Motor neuron (in vitro differentiated cells): Measurements from ENCODE around the gene CYP11A1. TPM values are rescaled to one million over a fixed set of nuclear protein-coding genes. Genes with fewer than 3 reads are reported as not detected.

Experiments used
- ATAC-seq, 8 experiments: fragments of 200-7000 bp; cut with Tn5 transposase; replicated peaks in 6 of 8; 2 replicates each; pipeline ENCODE4 v1.8.0; 2021; ENCODE audit warnings: mild to moderate bottlenecking in 8 of 8, moderate library complexity in 8 of 8
- H3K27ac ChIP-seq, 2 donors: fragments of 250-450 bp; sonication (Bioruptor Pico); 2 replicates each; pipeline ENCODE4 v1.9.0; 2021; ENCODE audit warnings: antibody characterized with exemption in 2 of 2, mild to moderate bottlenecking in 2 of 2, moderate library complexity in 1 of 2
- H3K4me1 ChIP-seq, 2 donors: fragments of 250-450 bp; sonication (Bioruptor Pico); replicated peaks in 1 of 2; 2 replicates each; pipeline ENCODE4 v1.6.1; 2021; ENCODE audit warnings: antibody characterized with exemption in 2 of 2, mild to moderate bottlenecking in 2 of 2, moderate library complexity in 1 of 2
- H3K4me3 ChIP-seq, 5 donors: fragments of 250-450 bp; sonication (Bioruptor Pico); 2 replicates each; pipeline ENCODE4 v1.9.0; 2021; ENCODE audit warnings: antibody characterized with exemption in 5 of 5, mild to moderate bottlenecking in 5 of 5, moderate library complexity in 4 of 5
- WGBS, 10 experiments: fragments of 450-650 bp; shearing (Covaris generic); methylation state at CpG; one replicate each; pipeline ENCODE4 v1.0.0; 2022; 5-methylcytosine and 5-hydroxymethylcytosine counted together
- in situ Hi-C, 9 experiments: fragments of 400-800 bp; cut with MboI; loops; one replicate each; pipeline ENCODE4 v1.15.0; 2021; ENCODE audit warnings: low sequenced_read_pairs in 9 of 9, low pct_unique_long_range_greater_than_20kb in 2 of 9; ENCODE audit not compliant: unreplicated experiment in 9 of 9
- total RNA-seq, 8 experiments: library from RNA; unstranded; fragments of 300-600 nt; gene quantifications; 2 replicates each; pipeline versions ENCODE4 v1.2.3 to v1.2.4, GENCODE V29; 2022

CYP11A1 gene
- total RNA-seq, 8 experiments from 2014 or later: 0.46 to 3.1 (median 2.3) TPM; not detected in 3

DNA sequence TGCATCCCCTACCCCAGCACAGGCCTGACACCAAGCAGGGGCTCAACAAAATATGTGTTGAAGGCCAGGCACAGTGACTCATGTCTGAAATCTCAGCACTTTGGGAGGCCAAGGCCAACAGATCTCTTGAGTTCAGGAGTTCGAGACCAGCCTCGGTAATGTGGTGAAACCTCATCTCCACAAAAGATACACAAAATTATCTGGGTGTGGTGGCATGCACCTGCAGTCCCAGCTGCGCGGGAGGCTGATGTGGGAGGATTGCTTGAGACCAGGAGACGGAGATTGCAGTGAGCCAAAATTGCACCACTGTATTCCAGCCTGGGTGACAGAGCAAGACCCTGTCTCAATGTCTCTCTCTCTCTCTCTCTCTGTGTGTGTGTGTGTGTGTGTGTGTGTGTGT is 30.7 kb upstream of the CYP11A1 start:
- no peak for ATAC-seq
- WGBS, 10 experiments: 40 to 100% (median 100%) methylated on average over 1 to 4 of the region's 5 CpGs; no CpG with 5 or more reads in 3 of the 10 experiments
- in situ Hi-C loops: loop anchor here in 4 of 9 experiments (25.0 kb wide), 2 partner anchors 364 to 539 kb away; partner anchors contain the start of gene COX5A (in 1 of the 4)
- Histone ChIP-seq H3K4me1 (no peaks in the 10 kb centered on the region), H3K4me3 (no peak overlapping the region), H3K27ac (no peak overlapping the region)

DNA sequence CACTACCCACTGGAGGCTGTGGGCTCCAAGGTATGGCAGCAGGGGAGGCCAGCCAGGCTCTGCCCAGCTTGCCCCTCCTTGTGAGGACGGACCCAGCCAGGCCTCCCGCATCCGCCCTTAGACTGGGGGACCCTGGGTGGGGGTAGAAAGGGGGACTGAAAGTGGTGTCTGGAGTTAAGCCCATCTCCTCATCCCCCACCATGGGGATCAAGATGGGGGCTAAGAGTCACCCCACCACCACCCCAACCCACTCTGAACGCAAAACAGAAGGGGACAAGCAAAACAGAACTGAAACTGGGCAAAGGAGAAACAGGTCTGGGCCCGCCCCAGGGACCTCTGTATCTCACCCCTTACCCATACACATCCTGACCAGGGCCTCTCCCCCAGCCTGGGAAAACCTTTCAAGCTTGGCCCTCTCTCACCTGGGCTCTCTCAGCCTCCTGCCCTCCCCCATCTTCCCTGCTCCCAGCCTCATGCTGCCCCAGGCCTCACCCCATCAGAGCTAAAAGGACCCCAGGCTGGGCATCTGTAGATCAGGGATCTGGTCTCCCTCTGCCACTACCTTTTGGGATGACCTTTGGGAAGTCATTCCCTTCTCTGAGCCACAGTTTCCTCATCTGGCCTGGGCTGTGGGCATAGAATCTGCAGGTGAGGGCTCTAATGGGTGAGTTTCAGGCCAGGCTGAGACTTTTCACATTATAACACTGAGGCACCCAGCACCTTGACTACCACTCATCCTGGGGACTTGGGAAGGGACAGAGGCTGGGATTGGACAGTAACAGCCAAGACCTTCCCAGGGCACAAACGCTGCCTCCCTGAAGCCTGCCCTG is 30.0 kb upstream of the CYP11A1 start:
- ATAC-seq: no peak

DNA sequence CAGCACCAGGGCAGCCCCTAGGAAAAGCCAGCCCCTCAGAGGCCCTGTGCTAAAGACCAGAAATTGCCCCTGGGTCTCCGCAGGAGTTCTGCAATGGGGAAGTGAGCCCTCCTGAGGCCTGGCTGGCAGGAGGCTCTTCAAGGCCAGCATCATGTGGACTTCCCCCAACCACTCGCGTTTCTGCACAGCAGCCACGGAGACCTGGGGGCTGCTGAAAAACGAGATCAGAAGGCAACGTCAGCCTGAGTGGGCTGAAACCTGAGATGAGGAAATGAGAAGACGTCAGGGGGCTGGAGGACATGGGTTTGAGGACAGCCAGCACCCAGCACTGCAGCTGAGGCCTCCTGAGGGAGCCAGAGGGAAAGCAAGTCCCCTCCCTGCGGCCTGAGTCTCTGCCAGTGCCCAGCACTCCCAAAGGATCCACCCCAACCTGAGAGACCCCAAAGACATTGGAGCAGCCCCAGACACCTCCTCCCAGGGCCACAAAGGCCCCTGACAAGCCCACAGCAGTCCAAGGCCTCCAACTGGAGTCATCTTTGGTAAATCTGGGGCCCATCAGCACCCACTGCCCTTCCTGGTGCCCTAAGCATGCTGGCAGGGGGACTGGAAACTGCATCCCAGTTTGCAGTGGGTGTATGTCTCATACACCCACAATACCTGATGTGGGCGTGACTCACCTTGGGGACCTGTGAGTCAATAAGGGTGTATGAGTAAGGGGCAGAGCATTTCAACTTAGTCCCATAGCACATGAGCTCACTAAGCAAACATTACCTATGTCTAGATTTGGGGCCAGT is 29.2 kb upstream of the CYP11A1 start:
- H3K4me1 ChIP-seq: peaks cover 14 to 15% of the 10 kb centered on the region in 2 donors
- 33 to 100% (median 69%) methylated on average over 1 to 6 of the region's 9 CpGs; no CpG with 5 or more reads in 4 of the 10 experiments for whole genome bisulfite sequencing, 10 experiments
- no peak overlapping the region for H3K27ac ChIP-seq
- no peak for ATAC-seq
- in situ Hi-C loops: loop anchor here in 4 of 9 experiments (25.0 kb wide), 2 partner anchors 366 to 541 kb away; partner anchors contain the start of gene COX5A (in 1 of the 4)
- H3K4me3 ChIP-seq: no peak overlapping the region

More for the DNA sequence above, 30.0 kb upstream of the CYP11A1 start:
- Histone ChIP-seq H3K4me1 (peaks cover 7% of the 10 kb centered on the region in 2 donors), H3K4me3 (no peak overlapping the region), H3K27ac (no peak overlapping the region)
- in situ Hi-C loops: loop anchor here in 4 of 9 experiments (25.0 kb wide), 2 partner anchors 365 to 540 kb away; partner anchors contain the start of gene COX5A (in 1 of the 4)
- 83 to 100% methylated on average over 1 of the region's 6 CpGs; no CpG with 5 or more reads in 8 of the 10 experiments for WGBS, 10 experiments

DNA sequence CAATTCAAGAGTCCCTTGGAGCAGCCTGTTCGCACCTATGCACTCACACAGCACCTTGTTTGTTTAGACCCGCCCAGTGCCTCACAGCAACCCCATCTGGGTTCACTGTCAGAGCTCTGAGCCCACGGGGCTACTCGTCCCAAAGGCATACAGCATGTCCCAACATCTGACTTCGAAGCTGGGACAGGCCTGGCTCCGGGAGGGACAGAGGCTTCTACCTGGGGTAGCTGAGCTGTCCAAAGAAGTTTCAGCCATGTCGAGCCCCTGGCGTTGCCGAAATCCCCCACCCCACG is 28.6 kb upstream of the CYP11A1 start:
- peaks cover 14 to 18% of the 10 kb centered on the region in 2 donors for H3K4me1 ChIP-seq
- no peak for ATAC-seq
- in situ Hi-C loops: loop anchor here in 4 of 9 experiments (25.0 kb wide), 2 partner anchors 366 to 541 kb away; partner anchors contain the start of gene COX5A (in 1 of the 4)
- WGBS, 10 experiments: 33 to 100% (median 78%) methylated on average over 1 to 4 of the region's 10 CpGs; no CpG with 5 or more reads in 4 of the 10 experiments
- no peak overlapping the region for H3K27ac ChIP-seq
- no peak overlapping the region for H3K4me3 ChIP-seq

- Histone ChIP-seq H3K27ac (no peak overlapping the region), H3K4me3 (no peak overlapping the region), H3K4me1 (peaks cover 14 to 18% of the 10 kb centered on the region in 2 donors)
- no peak for ATAC-seq
- in situ Hi-C loops: loop anchor here in 4 of 9 experiments (25.0 kb wide), 2 partner anchors 367 to 542 kb away; partner anchors contain the start of gene COX5A (in 1 of the 4)
- 77 to 100% (median 100%) methylated on average over 1 to 7 of the region's 17 CpGs; no CpG with 5 or more reads in 1 of the 10 experiments for WGBS, 10 experiments
Observed at GRCh38 chr15:74395319-74396145, 28.1 kb upstream of the CYP11A1 start.

GRCh38 chr15:74394090-74394846 is 26.8 kb upstream of the CYP11A1 start:
- Histone ChIP-seq H3K4me1 (peaks cover 14 to 18% of the 10 kb centered on the region in 2 donors), H3K27ac (no peak overlapping the region), H3K4me3 (no peak overlapping the region)
- 48 to 83% (median 75%) methylated on average over 2 to 8 of the region's 11 CpGs; no CpG with 5 or more reads in 5 of the 10 experiments for WGBS, 10 experiments
- ATAC-seq: no peak
- in situ Hi-C loops: loop anchor here in 4 of 9 experiments (25.0 kb wide), 2 partner anchors 368 to 543 kb away; partner anchors contain the start of gene COX5A (in 1 of the 4)

DNA sequence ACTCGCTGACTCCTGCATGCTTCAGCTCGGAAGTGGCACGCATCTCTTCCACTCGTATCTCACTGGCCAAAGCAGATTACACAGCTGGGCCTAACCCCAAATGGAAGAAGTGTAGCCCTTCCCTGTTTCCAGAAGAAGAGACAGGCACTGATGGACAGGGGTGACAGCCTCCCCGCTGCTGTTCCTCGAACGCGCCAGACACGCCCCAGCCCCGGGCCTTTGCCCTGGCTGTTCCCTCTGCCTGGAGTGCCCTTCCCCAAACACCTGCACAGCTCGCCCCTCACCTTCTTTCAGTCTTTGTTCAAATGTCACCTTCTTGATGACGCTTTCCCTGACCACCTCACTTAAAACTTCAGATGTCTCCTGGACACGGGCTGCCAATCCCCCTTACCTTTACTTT is 26.0 kb upstream of the CYP11A1 start:
- Histone ChIP-seq H3K4me1 (peaks cover 14 to 18% of the 10 kb centered on the region in 2 donors), H3K27ac (no peak overlapping the region), H3K4me3 (no peak overlapping the region)
- WGBS, 10 experiments: 50 to 100% (median 88%) methylated on average over 1 to 8 of the region's 13 CpGs; no CpG with 5 or more reads in 3 of the 10 experiments
- ATAC-seq: no peak
- in situ Hi-C loops: loop anchor here in 4 of 9 experiments (25.0 kb wide), 2 partner anchors 369 to 544 kb away; partner anchors contain the start of gene COX5A (in 1 of the 4)

DNA sequence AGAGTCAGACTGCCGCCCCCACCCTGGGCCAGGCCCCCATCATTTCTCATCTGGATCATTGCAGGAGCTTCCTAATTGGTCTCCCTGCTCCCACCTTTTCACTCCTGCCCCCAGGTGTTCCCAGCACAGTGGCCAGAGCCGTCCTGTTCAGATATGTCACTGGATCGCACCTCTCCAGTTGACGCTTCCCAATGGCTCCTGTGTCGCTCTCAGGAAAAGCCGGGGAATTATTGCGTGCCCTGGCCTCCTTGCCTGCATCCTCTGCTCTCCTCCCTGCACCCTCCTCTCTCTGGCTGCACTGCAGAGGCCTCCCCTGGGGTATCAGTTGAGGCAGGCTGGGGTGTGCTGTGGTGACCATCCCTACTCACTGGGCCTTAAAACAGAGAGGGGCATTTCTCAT is 25.5 kb upstream of the CYP11A1 start:
- peak in 5 of 8 experiments; percentile 5 to 39 (median 8) for ATAC-seq

GRCh38 chr15:74392451-74392830 is 25.0 kb upstream of the CYP11A1 start:
- ATAC-seq: peak; percentile 25 to 98 (median 80)

More for the DNA sequence above, 25.5 kb upstream of the CYP11A1 start:
- 40 to 90% (median 77%) methylated on average over 1 to 4 of the region's 7 CpGs; no CpG with 5 or more reads in 6 of the 10 experiments for WGBS, 10 experiments
- peaks cover 14 to 18% of the 10 kb centered on the region in 2 donors for H3K4me1 ChIP-seq
- in situ Hi-C loops: loop anchor here in 4 of 9 experiments (25.0 kb wide), 2 partner anchors 369 to 544 kb away; partner anchors contain the start of gene COX5A (in 1 of the 4)
- no peak overlapping the region for H3K27ac ChIP-seq
- no peak overlapping the region for H3K4me3 ChIP-seq

GRCh38 chr15:74391582-74392450 is 24.4 kb upstream of the CYP11A1 start:
- Histone ChIP-seq H3K27ac (no peak overlapping the region), H3K4me1 (peaks cover 16 to 18% of the 10 kb centered on the region in 2 donors), H3K4me3 (no peak overlapping the region)
- 50 to 100% (median 93%) methylated on average over 1 to 3 of the region's 9 CpGs; no CpG with 5 or more reads in 7 of the 10 experiments for WGBS, 10 experiments
- peak in 6 of 8 experiments; percentile 16 to 58 (median 20) for ATAC-seq
- in situ Hi-C loops: loop anchor here in 4 of 9 experiments (25.0 kb wide), 2 partner anchors 370 to 545 kb away; partner anchors contain the start of gene COX5A (in 1 of the 4)

More at GRCh38 chr15:74392451-74392830, 25.0 kb upstream of the CYP11A1 start:
- Histone ChIP-seq H3K27ac (no peak overlapping the region), H3K4me1 (peaks cover 14 to 18% of the 10 kb centered on the region in 2 donors), H3K4me3 (no peak overlapping the region)
- in situ Hi-C loops: loop anchor here in 4 of 9 experiments (25.0 kb wide), 2 partner anchors 370 to 545 kb away; partner anchors contain the start of gene COX5A (in 1 of the 4)
- WGBS, 10 experiments: no CpG with 5 or more reads among the region's 8 CpGs
